ENCODE data around the gene PRPH. TPM values are rescaled to one million over a fixed set of nuclear protein-coding genes. Genes with fewer than 3 reads are reported as not detected.

Gene PRPH
- total and polyA plus RNA-seq, 2 of the 4 experiments (the other 2 are of a cell fraction): not detected

GRCh38 chr12:49292729-49293055, 2.3 kb upstream of the PRPH start:
- Histone ChIP-seq H3K4me3 (ENCODE audit: insufficient read depth, low read depth, low read length) (no peak overlapping the region), H3K4ac (ENCODE audit: low read depth, low read length) (no peak overlapping the region), H2BK20ac (ENCODE audit: low read depth, low read length) (no peak overlapping the region), H2AK5ac (ENCODE audit: low read depth, low read length) (no peak overlapping the region), H3K4me1 (ENCODE audit: control insufficient read depth, insufficient read depth, low read length) (peaks cover 7% of the 10 kb centered on the region), H3K14ac (replicated peaks; ENCODE audit: low read depth, low read length) (no peak overlapping the region), H2BK120ac (ENCODE audit: low read depth, low read length) (no peak overlapping the region), H3K9me3 (ENCODE audit: control insufficient read depth, insufficient read depth, low read length) (peaks cover 6% of the 10 kb centered on the region; the same call in 1 of the 2 replicates), H2BK15ac (ENCODE audit: low read depth, low read length) (no peak overlapping the region), H3K56ac (ENCODE audit: extremely low read depth, insufficient read depth, low read length) (no peak overlapping the region), H3K27ac (ENCODE audit: insufficient read depth, low read length) (no peak overlapping the region), H4K20me1 (ENCODE audit: insufficient read depth, low read length) (no peaks in the 10 kb centered on the region), H2BK5ac (ENCODE audit: low read depth, low read length, poor library complexity, severe bottlenecking) (no peak overlapping the region), H3K9me1 (ENCODE audit: insufficient read depth, low read length) (no peaks in the 10 kb centered on the region), H2AFZ (replicated peaks; ENCODE audit: low read length, poor library complexity) (no peak overlapping the region), H4K5ac (ENCODE audit: low read depth, low read length) (no peak overlapping the region), H2AK9ac (replicated peaks; ENCODE audit: low read depth, low read length, poor library complexity) (no peak overlapping the region), H3K9ac (ENCODE audit: low read depth, low read length) (no peak overlapping the region), H3K23ac (ENCODE audit: low read depth, low read length) (no peak overlapping the region), H4K91ac (ENCODE audit: insufficient read depth, low read depth, low read length) (no peak overlapping the region), H3K27me3 (ENCODE audit: control insufficient read depth, insufficient read depth, low read length) (peaks cover 52% of the 10 kb centered on the region), H4K8ac (ENCODE audit: low read depth in 2 of 2, low read length in 2 of 2) (no peak overlapping the region), H3K4me2 (ENCODE audit: low read depth, low read length) (no peak overlapping the region), H3K18ac (ENCODE audit: low read depth, low read length) (no peak overlapping the region), H3K79me1 (ENCODE audit: low read depth in 1 of 2, low read length in 2 of 2) (no peaks in the 10 kb centered on the region), H3K36me3 (ENCODE audit: control insufficient read depth, insufficient read depth, low read length) (no peaks in the 10 kb centered on the region)
- ChIA-PET CTCF (interaction anchor here (1.0 kb wide), 1 partner anchor 66 kb away, joined by 3 read pairs; no protein-coding TSS in a partner anchor), POLR2A (ENCODE audit: unreplicated experiment) (no interaction called here)
- 53% methylated on average over 2 of the region's 7 CpGs; no CpG with 5 or more reads in 1 of the 2 experiments for WGBS, 2 experiments (ENCODE audit: extremely low coverage in 2 of 2, insufficient read length in 1 of 2)
- DNase-seq: no peak
- TF ChIP-seq RCOR1 (IDR thresholded peaks at IDR 0.05; ENCODE audit: insufficient replicate concordance, low read length) (no peak), MAFK (IDR thresholded peaks at IDR 0.05; ENCODE audit: low read depth, low read length) (no peak), FOS (IDR thresholded peaks at IDR 0.05; ENCODE audit: low read depth, low read length) (no peak), MAZ (IDR thresholded peaks at IDR 0.05; ENCODE audit: borderline replicate concordance, low read depth, low read length) (no peak), MXI1 (IDR thresholded peaks at IDR 0.05; ENCODE audit: borderline replicate concordance, low read depth, low read length) (no peak), SMC3 (IDR thresholded peaks at IDR 0.05; ENCODE audit: low read depth, low read length) (no peak), BHLHE40 (IDR thresholded peaks at IDR 0.05; ENCODE audit: low read depth, low read length) (no peak)
- in situ Hi-C loops (cut with MboI; ENCODE audit: low sequenced_read_pairs): no loop called here
- intact Hi-C loops (cut with micrococcal nuclease): no loop called here
- ATAC-seq (ENCODE audit: low read depth): no peak
- BruUV-seq (replicated peaks): no TSS peak
- dilution Hi-C loops (cut with HindIII; ENCODE audit: low sequenced_read_pairs, unreplicated experiment): no loop called here
